H1 (cell line): ENCODE measurements around the gene NHSL2.

Experiments
- BACH1 ChIP-seq: IDR thresholded peaks from 2 replicates; pipeline ENCODE4 v1.6.1; 2012; ENCODE audit warnings: low read length, improper control_type of control experiment
- BRCA1 ChIP-seq: IDR thresholded peaks from 2 replicates; pipeline ENCODE4 v1.6.1; 2012; ENCODE audit warnings: low read depth, low read length, improper control_type of control experiment
- CHD1 ChIP-seq: IDR thresholded peaks from 2 replicates; pipeline ENCODE4 v1.6.1; 2012; ENCODE audit warnings: low read depth, low read length, improper control_type of control experiment
- CTCF ChIP-seq, 3 experiments: IDR thresholded peaks; 1 replicate in 2 of 3; 2 replicates in 1 of 3; pipeline versions ENCODE4 v1.5.1 to v1.6.1; 2011; ENCODE audit warnings: low read length in 3 of 3, mild to moderate bottlenecking in 3 of 3, inconsistent platforms in 2 of 3, low read depth in 1 of 3, moderate library complexity in 1 of 3; ENCODE audit not compliant: insufficient read depth in 1 of 3; ENCODE audit errors: control extremely low read depth in 1 of 3
- EZH2 ChIP-seq: fragments of 200-600 bp; sonication (generic); IDR thresholded peaks from 2 replicates; pipeline ENCODE4 v1.7.1; 2012; ENCODE audit warnings: low read depth, mild to moderate bottlenecking, moderate library complexity, low read length, inconsistent platforms; ENCODE audit not compliant: severe bottlenecking
- JUN ChIP-seq: IDR thresholded peaks from 2 replicates; pipeline ENCODE4 v1.6.1; 2011; ENCODE audit warnings: low read depth, mild to moderate bottlenecking, improper control_type of control experiment, low read length
- MAX ChIP-seq: IDR thresholded peaks from 2 replicates; pipeline ENCODE4 v1.6.1; 2012; ENCODE audit warnings: inconsistent platforms
- POLR2A ChIP-seq, 2 experiments: IDR thresholded peaks; 1 replicate in 1 of 2; 2 replicates in 1 of 2; pipeline ENCODE4 v1.6.1; 2011; ENCODE audit warnings: low read depth in 2 of 2, low read length in 2 of 2, mild to moderate bottlenecking in 2 of 2; ENCODE audit errors: control extremely low read depth in 1 of 2
- POLR2AphosphoS5 ChIP-seq: IDR thresholded peaks from 2 replicates; pipeline ENCODE4 v1.6.1; 2011; ENCODE audit warnings: low read depth, low read length
- RAD21 ChIP-seq, 2 experiments: IDR thresholded peaks in 1 of 2; conservative IDR thresholded peaks in 1 of 2; 2 replicates each; pipeline ENCODE4 v1.6.1; 2011; ENCODE audit warnings: low read depth in 2 of 2, low read length in 2 of 2, improper control_type of control experiment in 1 of 2, inconsistent platforms in 1 of 2, mild to moderate bottlenecking in 1 of 2, moderate library complexity in 1 of 2
- RFX5 ChIP-seq: IDR thresholded peaks from 2 replicates; pipeline ENCODE4 v1.6.1; 2011; ENCODE audit warnings: low read depth, low read length, improper control_type of control experiment, borderline replicate concordance
- RNF2 ChIP-seq: fragments of 200-900, 300-1000 bp; sonication (generic); IDR thresholded peaks from 2 replicates; pipeline ENCODE4 v1.7.1; 2016; ENCODE audit warnings: borderline replicate concordance, low read depth, mild to moderate bottlenecking, antibody characterized with exemption, low read length; ENCODE audit not compliant: poor library complexity, severe bottlenecking; ENCODE audit errors: missing control alignments
- SP1 ChIP-seq: IDR thresholded peaks from 2 replicates; pipeline ENCODE4 v1.6.1; 2011; ENCODE audit warnings: low read depth, low read length
- TAF1 ChIP-seq: IDR thresholded peaks from 2 replicates; pipeline ENCODE4 v1.6.1; 2011; ENCODE audit warnings: mild to moderate bottlenecking, low read depth, low read length

GRCh38 chrX:72020788-72021187, 110.1 kb downstream of the NHSL2 start:
- TF ChIP-seq RAD21 (IDR thresholded peaks at IDR 0.05 in 1 of 2, conservative IDR thresholded peaks at IDR 0.05 in 1 of 2; ENCODE audit: low read depth in 2 of 2, low read length in 2 of 2) (no peak), EZH2 (no peak), POLR2A (IDR thresholded peaks at IDR 0.05; ENCODE audit: control extremely low read depth in 1 of 2, low read depth in 2 of 2, low read length in 2 of 2) (no peak), SP1 (no peak), RNF2 (no peak), BRCA1 (no peak), JUN (no peak), TAF1 (no peak), POLR2AphosphoS5 (no peak), CHD1 (no peak), CTCF (IDR thresholded peaks at IDR 0.05; ENCODE audit: control extremely low read depth in 1 of 3, insufficient read depth in 1 of 3, low read depth in 1 of 3, low read length in 3 of 3) (no peak), MAX (no peak), BACH1 (no peak), RFX5 (no peak)
